OCI-M1 (cell line): ENCODE results near the gene EFNB2.

Experiments used
- DNase-seq: peaks from one replicate; lab custom pipeline; 2025; lab: John Stamatoyannopoulos, UW

Gene EFNB2

DNA sequence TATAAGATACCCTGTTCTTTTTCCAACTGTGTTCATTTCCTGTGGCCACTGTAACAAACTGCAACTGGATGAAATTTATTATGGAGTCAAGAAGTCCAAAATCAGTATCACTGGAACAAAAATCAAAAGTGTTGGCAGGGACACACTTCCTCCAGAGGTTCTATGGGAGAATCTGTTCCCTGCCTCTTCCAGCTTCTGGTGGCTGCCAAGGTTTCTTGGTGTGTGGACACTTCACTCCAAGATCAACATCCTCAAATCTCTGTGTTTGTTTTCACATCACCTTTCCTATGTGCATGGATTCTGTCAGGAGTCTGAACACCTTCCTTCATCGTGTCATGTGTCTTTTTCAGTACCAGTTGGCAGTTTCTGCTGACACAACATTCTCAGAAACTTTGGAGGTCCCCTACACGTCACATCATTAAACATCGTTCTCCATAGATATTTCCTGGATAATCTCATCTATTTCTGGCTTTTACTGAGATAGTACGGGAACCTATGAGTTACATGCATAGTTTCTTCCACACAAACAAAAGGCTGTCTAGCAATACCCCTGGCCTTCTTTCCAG, 15.2 kb upstream of the EFNB2 start:
- DNase-seq, result no peak

DNA sequence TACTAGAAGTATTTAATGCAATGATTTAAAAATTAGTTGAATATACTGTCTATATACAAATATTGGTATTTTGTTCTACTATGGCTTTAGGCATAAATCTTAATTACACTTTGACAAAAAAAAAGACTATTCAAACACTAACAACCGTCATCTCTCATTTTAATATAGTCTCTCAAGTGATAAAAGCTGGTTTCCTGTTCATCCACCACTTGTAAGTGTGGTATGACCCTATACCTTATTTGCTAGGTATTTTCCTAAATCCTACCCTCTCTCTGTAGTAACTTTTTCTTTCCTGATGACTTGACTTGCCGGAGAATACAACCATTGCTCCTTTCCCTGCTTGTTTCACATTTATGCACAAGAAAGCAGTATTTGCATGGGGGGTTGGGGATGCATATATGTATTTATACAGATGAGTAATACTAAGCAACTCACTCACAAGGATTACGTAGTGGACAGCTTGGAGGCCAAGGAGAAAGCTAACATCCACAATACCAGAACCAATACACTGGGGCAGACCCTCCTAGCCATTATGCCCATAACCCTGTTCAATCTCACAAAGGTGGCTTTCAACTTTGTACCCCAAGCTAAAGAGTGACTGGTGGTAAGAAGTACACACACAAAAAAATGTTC, 12.7 kb upstream of the EFNB2 start:
- no peak for DNase-seq

DNA sequence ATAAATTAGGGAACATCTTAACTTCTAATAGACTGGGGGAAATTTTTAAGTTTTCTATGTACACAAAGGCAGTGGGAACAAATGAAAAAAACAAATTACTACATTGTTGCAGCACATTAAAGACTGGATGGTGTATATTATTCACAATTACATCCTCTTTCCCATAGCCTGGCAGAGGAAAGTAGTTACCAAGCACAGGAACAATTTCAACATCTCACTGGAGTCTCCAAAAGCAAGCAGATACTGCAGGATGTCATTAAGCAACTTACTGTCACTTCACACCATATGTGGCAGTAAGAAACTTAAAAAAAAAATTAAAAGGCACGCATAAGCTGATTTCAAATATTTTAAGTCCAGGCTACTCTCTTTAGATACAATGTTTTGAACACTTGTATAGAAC, 6.4 kb upstream of the EFNB2 start:
- no peak for DNase-seq

DNA sequence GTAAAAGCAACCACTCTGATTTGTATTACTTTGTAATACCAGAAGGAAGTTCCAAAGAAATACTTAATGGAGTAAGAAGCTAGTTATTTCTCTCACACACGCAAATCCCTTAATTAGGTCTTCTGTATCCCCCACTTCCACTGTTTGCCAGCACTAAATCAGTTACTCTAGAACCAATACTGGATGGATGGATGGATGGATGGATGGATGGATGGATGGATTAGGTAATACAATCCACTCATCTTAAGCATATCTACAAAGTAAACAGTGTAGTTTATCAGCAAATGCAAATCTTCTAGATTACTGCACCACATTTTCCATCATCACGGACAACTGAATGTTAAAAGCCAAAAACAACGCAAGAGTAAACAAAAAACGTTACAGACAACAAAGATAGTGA, 5.2 kb upstream of the EFNB2 start:
- no peak for DNase-seq

DNA sequence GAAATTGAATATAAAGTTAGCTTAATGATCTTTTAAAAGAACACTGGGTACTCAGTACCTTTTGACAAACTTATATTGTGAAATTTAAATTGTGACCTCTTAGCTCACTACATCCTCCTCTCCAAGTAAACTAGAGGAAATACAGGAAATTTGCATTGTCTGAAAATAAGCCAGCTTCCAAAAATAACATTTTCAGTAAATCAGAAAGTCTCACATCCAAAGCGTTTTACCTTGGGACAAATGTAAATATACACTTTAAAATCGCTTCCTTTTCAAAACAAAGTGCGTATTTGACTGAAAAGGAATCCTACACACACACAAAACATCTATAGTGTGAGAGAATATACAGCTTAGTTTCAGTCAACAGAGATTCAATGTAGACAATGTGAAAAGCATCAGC, 2.1 kb upstream of the EFNB2 start:
- DNase-seq, result no peak

GRCh38 chr13:106536244-106537034, 977 bp upstream of the EFNB2 start:
- DNase-seq, result peak; percentile 65

DNA sequence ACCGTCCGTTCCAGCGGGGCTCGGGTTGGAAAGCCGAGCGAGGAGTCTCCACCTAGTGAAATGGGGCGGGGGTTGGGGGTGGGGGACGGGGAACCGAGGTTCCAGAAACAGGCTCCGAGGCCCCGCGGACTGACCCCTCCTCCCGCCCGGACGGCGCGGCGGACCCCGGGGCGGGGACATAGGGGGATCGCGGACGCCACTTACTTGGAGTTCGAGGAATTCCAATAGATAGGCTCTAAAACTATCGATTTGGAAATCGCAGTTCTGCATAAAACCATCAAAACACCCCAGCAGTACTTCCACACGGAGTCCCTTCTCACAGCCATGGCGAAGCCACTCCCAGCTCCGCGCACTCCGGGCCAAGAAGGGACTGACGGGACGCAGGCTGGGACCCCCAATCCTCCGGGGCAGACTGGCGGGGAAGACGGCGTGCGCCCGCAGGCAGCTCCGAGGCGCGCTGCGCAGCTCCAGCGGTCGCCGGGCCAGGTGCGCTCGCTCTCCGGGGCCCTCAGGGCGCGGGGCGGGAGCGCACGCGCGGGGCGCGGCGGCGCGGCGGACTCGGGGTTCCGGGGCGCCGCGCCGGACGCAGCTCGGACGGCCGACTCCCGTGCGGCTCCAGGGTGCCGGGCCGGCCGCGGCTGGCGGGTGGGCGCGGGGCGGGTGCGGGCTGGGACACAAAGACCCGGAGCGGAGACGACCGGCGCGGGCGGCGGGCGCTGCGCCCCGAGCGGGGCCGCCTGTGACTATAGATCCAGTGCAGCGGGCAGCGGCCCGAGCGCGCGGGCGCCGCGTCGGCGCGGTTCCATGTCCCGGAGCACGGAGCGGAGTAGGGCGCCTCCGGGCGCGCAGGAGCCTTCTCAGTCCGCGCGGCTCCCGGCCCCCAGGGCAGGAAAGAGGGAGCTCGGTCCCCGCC, 567 bp downstream of the EFNB2 start:
- no peak for DNase-seq

DNA sequence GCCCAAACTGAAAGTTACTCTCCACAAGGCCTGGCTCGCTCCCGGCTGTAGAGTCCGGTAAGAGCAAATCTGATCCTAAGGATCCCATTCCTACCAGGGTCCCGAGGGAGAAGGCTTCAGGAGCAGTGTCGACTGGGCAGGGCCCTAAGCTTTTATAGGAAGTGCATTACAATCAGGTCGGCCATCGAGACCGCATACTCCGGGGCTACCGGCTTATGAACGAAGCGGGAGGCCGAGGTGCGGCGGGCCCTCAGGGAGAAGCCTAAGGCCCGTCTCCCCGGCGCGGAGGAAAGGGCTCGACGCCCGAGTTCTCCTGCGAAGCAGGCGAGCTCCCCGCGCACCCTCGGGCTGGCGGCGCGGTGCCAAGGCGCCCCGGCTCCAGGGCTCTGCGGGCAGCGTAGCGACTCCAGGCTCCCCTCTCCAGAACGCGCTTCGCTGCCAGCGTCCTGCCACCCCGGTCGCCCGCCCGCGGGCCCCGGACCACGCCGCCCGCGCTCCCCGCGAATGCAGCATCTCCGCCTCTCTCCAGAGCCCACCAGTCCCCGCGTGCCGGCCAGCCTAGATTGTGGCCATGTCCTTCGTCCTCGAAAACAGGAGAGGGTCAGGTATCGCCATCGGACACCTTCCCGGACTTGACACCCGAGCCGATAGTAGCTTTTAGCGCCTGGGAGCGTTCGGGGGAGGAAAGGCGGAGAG, 1.4 kb downstream of the EFNB2 start:
- no peak for DNase-seq

GRCh38 chr13:106533101-106533942, 2.1 kb downstream of the EFNB2 start:
- DNase-seq, result peak; percentile 78

DNA sequence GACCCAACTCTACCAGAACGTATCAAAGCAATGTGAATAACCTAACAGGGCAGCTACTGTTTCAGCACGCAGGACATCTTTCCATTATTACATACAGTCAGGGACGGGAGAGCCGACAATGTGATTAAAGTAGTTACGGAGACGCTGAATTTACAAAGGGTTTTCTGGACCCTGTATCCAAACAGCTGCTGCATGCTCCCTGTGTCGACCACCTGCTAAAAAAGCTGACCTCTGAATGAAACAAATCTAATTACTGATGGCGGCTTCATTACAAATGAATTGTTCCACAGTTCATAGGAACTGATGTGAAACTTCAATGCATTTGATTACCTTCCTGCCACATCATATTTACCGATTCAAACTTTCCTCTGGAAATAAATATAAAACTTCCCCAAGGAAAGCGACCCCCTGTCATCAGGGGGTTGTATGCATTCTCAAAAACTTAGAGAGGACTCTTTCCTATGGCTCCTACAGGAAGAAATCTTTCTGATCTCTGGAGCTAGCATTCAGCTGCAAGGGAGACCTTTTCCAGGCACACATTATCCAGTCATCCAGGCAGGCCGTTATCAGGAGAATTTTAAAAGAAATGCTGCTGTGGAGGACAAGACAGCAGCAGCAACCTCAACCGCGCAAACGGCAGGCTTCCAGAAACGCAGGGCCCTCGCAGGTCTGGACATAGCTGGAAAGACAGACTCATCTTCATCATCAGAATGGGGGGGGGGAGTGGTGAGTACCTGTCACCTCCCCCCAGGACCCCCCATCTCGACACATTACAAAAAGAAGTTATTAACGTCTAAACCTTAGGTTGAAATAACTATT, 3.1 kb downstream of the EFNB2 start:
- no peak for DNase-seq

DNA sequence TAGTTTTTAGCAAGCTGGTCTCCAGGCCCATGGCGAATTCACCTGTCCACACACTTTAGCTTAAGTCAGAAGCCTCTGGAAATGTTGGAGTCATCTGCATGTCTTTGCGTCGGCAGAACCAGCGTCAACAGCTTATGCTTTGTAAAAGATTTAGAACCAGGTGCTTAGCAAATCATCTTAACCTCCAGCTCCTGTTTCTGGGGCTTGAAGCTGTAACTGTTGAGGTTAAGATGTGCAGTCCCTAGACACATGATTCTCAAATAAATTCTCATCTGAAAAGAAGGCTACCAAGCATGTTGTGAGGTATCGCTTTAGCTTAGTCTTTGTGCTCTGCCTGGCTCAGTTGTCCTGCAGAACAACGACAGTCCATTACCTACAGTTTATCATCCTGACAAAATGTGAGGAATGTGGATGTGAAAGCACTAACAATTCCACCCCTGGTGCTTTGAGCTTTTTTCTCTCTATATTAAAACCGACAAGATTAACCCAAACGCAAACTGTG, 4.4 kb downstream of the EFNB2 start:
- no peak for DNase-seq

- no peak for DNase-seq
Measured at GRCh38 chr13:106530171-106530851, 5.2 kb downstream of the EFNB2 start.

DNA sequence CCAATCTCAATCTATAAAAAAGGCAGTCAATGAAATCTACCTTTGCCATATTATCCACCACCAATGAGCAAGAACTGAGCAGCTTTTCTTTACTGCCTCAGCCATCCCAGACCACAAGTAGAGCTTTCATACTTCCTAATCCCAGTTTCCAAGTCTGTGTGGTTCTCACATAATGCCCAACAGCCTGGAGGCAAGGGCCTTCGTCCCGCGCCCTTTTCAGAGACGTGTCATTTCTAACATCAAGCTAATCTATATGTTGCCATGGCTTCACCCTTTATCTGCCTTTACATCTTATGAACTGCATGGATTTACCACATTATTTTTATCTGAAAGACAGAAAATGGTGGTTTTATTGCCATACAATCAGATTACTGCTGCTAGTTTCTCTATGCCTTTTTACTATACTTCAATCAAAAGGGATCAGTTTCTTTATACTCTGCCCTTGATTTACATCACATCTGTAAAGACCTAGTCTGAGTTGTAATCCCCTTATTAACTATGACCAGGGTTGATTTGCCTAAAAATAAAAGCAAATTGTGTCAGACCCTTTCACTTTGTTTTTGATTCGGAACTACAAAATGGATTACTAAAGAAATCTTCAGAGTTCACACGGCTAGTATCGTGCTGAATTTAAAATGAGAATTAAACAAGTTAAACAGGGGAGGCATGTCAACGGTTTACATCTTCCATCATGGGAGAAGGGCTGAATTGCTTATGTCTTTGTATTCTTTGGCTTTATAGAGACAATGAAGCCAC, 5.9 kb downstream of the EFNB2 start:
- DNase-seq, result no peak

DNA sequence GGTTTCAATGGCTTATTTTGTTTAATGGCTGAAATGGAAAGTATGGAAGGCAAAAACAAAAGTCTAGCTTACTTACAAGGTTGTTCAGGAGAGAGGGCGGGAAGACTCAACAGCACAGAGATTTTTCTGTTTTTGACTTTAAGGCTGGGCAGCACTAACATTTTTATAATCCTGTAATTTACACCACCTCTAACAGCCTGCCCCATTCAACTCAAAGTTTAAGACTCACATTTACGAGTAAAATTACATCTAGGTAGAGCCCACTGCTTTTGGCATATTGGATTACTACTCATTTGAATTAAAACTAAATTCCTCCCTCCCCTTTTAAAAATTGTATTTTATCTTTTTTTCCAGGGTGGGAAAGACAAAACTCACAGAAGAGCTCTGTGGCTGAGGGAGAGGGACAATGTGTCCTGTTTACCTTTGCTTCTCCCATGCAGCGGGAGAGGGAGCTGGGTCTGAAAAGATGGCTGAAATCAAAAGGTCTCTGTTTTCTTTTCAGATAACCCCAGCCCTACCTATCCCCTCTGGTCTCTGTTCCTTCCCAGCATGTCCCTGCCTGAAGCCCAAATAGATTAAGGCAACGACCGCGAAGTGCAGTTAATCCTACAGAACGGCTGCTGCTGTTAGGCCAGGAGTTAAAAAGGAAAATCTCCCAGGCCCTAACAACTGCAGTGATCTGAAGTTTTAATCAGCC, 6.6 kb downstream of the EFNB2 start:
- no peak for DNase-seq

DNA sequence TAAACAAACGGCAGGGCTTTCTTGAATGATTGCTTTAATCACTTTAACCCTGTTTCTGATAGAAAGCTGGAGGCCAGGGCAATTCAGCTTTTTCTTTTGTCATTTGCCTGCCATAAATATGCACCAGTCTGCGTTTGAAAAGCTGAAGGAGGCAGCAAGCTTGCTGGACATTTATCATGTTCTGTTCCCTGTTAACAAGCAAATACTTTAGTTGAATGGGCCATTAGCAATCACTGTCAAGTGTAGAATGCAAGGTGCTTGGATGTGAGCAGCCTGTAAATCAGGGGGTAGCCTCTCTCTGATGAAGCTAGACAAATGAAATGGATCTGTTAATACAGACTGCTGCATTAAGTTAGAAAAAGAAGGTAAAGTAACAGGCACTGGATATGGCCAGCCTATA, 7.6 kb downstream of the EFNB2 start:
- DNase-seq, result no peak

- no peak for DNase-seq
Measured at GRCh38 chr13:106527445-106527801, 8.0 kb downstream of the EFNB2 start.

DNA sequence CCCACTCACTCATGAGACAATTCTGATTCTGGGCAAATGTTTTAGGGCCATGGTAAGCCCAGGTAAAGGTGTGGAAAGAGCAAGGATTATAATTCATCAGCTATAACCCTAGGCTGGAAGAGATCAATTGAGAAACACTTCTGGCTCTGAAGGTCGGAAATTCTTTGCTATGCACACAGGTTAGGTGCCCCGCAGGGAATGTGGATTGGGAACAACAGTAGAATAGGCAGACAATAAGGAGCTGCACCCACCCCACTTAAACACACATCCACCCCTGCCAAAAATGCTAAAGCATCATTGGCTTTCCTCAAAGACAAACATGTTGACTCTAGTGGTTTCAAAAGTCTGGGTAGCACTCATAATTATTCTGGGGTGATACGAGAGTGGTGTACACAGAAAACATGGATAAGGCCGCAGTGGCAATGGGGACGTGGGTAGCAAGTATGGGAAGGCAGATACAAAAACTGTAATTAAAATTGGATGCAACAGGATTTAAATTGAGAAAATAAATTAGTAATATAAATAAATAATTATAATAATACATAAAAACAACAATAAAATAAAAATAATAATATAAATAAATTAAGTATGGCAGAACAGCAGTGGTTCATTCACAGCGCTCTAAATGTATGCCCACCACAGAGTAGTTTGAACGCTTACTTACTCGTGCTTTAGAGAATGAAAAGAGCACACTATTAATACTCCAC, 8.6 kb downstream of the EFNB2 start:
- no peak for DNase-seq
